NB4 (cell line): ENCODE results near the gene CSNK1D.
A peak's percentile ranks its signal among the peaks of the same experiment; 100 is the strongest.

Experiments
- DNase-seq: peaks from one replicate; pipeline ENCODE4 v3.0.0; 2010; ENCODE audit warnings: low read depth
- H3K4me3 ChIP-seq: one replicate; pipeline ENCODE4 v1.5.1; 2011; ENCODE audit warnings: mild to moderate bottlenecking, low read depth, low read length, moderate library complexity
- MYC ChIP-seq: IDR thresholded peaks from 2 replicates; pipeline ENCODE4 v1.6.1; 2011; ENCODE audit warnings: low read depth, low read length
- POLR2A ChIP-seq: IDR thresholded peaks from 2 replicates; pipeline ENCODE4 v1.6.1; 2011; ENCODE audit warnings: mild to moderate bottlenecking; ENCODE audit not compliant: insufficient read length; ENCODE audit errors: extremely low read depth
- TF ChIP-seq, protein P1 (sequence below): IDR thresholded peaks from 2 replicates; pipeline ENCODE4 v1.6.1; 2011; ENCODE audit warnings: low read depth, low read length
- TF ChIP-seq, protein P2 (sequence below): IDR thresholded peaks from one replicate; pipeline ENCODE4 v1.5.1; 2012; ENCODE audit warnings: low read depth, low read length

CSNK1D gene

DNA sequence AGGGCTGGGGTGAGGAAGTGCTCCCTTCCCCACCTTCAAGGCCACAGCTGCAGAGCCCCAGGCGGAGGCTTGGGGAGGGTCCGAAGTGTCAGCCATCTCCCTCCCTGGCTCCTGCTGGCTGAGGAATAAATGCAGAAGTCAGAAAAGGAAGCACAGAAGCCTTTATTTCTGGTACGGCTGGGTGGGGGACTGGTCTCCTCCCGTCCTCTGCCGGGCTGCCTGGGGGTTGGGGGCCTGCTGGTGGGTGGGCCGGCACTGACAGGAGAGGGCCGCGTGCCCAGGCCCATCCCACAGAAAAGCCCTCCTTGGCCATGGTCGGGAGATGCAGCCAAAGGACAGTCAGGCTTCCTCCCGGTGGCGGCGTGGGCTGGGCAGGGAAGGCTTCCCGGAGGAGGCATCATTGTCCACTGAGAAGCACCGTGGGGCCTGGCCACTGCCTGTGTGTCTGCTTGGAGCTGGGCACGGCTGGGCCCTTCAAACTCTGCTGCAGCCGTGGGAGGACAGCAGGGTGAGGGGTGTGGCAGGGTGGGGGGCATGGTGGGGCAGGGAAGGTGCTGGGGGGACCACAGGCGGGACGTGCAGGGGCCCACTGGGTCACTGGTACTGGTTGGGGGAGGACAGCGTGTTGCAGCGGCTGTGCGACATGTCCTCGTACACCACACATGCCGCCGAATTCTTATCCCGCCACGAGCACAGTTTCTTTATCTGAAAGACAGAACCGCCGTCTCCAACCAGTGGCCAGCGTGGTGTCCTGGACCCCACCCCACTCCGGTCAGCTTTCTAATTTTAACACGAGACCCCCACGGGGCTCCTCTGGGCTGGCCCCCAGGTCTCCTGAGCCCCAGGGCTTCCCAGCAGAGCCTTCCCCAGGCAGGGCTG lies 41.5 kb upstream of the CSNK1D start:
- peak; percentile 54 for DNase-seq
- H3K4me3 ChIP-seq: no peak overlapping the region
- 0 out of 2 replicates have a peak, but pooled peaks have one; percentile 9 for TF ChIP-seq MYC
- TF ChIP-seq POLR2A: no peak

DNA sequence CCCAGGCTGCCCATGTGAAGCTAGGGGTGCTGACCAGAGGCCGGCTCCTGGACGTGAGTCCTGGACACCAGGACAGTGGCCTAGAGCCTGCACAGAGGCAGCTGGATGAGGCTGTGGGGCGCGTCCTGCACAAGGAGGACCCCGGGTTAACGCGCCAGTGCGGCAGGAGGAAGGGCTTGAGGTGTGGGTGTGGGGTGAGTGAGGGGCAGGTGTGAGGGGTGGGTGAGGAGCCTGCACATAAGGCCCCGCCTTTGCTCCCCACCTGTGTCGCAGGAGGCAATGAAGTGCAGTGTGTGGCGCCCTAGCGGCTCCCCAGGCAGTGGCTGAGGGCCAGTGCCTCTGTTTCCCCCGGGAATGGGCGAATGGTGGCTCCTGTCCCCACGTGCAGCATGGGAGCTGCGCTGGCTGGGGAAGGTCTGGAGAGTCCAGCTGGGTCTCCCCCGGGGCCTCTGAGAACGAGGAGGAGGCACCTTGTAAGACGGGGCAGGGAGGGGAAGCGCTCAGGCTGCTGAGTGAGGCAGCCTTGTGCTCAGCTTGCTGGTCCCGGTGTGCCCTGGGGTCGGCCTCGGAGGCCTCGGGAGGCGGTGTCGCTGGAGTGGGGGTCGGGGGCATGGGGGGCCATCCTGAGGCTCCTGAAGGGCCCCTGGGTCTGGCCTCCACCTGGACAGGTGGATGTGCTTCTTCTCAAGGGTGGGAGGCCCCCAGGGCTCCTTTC lies 40.7 kb upstream of the CSNK1D start:
- no peak for DNase-seq
- TF ChIP-seq, protein P1, sequence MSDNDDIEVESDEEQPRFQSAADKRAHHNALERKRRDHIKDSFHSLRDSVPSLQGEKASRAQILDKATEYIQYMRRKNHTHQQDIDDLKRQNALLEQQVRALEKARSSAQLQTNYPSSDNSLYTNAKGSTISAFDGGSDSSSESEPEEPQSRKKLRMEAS: no peak
- TF ChIP-seq MYC (no peak), POLR2A (no peak)
- TF ChIP-seq, protein P2, sequence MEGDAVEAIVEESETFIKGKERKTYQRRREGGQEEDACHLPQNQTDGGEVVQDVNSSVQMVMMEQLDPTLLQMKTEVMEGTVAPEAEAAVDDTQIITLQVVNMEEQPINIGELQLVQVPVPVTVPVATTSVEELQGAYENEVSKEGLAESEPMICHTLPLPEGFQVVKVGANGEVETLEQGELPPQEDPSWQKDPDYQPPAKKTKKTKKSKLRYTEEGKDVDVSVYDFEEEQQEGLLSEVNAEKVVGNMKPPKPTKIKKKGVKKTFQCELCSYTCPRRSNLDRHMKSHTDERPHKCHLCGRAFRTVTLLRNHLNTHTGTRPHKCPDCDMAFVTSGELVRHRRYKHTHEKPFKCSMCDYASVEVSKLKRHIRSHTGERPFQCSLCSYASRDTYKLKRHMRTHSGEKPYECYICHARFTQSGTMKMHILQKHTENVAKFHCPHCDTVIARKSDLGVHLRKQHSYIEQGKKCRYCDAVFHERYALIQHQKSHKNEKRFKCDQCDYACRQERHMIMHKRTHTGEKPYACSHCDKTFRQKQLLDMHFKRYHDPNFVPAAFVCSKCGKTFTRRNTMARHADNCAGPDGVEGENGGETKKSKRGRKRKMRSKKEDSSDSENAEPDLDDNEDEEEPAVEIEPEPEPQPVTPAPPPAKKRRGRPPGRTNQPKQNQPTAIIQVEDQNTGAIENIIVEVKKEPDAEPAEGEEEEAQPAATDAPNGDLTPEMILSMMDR: no peak
- no peak overlapping the region for H3K4me3 ChIP-seq

DNA sequence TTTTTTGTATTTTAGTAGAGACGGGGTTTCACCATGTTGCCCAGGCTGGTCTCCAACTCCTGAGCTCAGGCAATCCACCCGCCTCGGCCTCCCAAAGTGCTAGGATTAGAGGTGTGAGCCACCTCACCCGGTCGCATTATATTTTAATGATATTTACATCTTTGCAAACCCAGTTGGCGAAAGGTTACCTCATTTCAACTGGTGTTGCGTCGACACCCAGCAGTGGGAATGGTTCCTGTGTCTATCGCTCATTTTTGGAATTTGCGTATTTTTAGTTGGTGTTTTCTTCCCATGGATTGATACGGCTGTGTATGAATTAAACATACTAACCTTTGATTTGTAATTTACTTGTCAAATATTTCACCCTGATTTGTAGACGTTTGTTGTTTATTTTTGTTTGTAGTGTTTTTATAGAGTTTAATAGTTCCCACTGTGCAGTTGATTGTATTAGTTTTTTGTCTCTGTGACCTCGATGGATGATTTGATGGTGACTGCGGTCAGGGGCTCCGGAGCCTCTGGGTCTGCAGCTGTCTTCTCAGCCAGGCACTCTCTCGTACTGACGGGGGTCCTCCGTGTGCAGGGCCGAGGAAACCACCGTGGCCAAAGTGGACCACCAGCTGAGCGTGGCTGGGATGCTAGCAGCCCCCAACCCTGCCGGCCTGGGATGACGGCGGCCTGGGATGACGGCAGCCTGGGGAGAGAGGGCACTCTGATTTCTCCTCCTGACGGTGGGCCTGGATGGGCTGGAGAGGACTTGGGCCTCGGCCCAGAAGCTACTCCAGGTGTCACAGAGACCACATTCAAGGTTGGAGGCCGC lies 39.9 kb upstream of the CSNK1D start:
- no peak overlapping the region for H3K4me3 ChIP-seq
- DNase-seq: no peak
- no peak for TF ChIP-seq MYC
- TF ChIP-seq POLR2A: no peak
- TF ChIP-seq, protein P2: no peak
- TF ChIP-seq, protein P1: no peak

DNA sequence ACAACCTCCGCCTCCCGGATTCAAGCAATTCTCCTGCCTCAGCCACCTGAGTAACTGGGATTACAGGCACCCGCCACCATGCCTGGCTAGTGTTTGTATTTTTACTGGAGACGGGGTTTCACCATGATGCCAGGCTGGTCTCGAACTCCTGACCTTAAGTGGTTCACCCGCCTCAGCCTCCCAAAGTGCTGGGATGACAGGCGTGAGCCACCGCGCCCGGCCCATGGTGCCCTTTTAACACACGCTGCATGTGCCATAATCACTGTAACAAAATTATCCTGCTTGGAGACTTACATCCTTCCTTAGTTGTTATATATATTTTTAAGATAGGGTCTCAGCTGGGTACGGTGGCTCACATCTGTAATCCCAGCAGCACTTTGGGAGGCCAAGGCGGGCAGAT lies 38.5 kb upstream of the CSNK1D start:
- TF ChIP-seq, protein P1: no peak
- TF ChIP-seq, protein P2: no peak
- TF ChIP-seq POLR2A: no peak
- no peak for DNase-seq
- H3K4me3 ChIP-seq: no peak overlapping the region

DNA sequence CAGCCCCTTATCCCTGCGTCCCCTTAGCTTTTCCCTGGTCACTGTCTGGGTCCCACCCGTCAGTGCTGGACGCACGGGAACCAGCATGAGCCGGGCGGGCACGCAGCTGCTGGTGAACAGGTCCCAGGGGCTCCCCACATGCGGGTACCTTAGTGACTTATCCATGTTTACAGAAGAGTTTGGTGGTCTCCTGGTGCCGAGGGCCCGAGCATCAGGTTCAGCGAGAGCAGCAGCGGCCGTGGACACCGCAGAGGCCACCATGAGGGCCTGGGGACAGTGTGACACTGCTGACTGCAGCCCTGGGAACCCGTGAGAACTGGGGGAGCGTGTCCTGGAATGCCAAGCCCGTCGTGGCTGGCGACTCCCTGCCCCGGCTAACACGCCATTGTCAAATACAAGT lies 37.4 kb upstream of the CSNK1D start:
- no peak overlapping the region for H3K4me3 ChIP-seq
- TF ChIP-seq, protein P2: no peak
- TF ChIP-seq POLR2A (no peak), MYC (no peak)
- TF ChIP-seq, protein P1: no peak
- no peak for DNase-seq
